ENCODE data around the gene HOOK1. TPM values are rescaled to one million over a fixed set of nuclear protein-coding genes. Genes with fewer than 3 reads are reported as not detected.

The HOOK1 gene
- total RNA-seq, 2 donors from 2014 or later: 14.5 to 18.3 TPM

GRCh38 chr1:59857679-59858354 is 43.1 kb downstream of the HOOK1 start:
- ATAC-seq: no peak
- Mint-ChIP-seq H3K9me3 (peaks cover 0 to 4% of the 10 kb centered on the region in 2 donors), H3K27ac (no peak overlapping the region), H3K36me3 (peaks cover 0 to 12% of the 10 kb centered on the region in 2 donors)
- DNase-seq (ENCODE audit: low spot score in 2 of 2): no peak

GRCh38 chr1:59866462-59866861 is 51.7 kb downstream of the HOOK1 start:
- Mint-ChIP-seq H3K36me3 (peaks cover 0 to 12% of the 10 kb centered on the region in 2 donors), H3K27ac (no peak overlapping the region), H3K9me3 (no peaks in the 10 kb centered on the region)
- ATAC-seq (no peak), DNase-seq (ENCODE audit: low spot score in 2 of 2) (no peak)

GRCh38 chr1:59871746-59872145 is 57.0 kb downstream of the HOOK1 start:
- Mint-ChIP-seq H3K36me3 (peaks cover 0 to 9% of the 10 kb centered on the region in 2 donors), H3K9me3 (no peaks in the 10 kb centered on the region), H3K27ac (no peak overlapping the region)
- DNase-seq (ENCODE audit: low spot score in 2 of 2): no peak
- no peak for ATAC-seq

- DNase-seq (ENCODE audit: low spot score in 2 of 2) (no peak), ATAC-seq (no peak)
- H3K36me3 Mint-ChIP-seq: peaks cover 6 to 7% of the 10 kb centered on the region in 2 donors
- peaks cover 7% of the 10 kb centered on the region in 2 donors for H3K9me3 Mint-ChIP-seq
- H3K27ac Mint-ChIP-seq: no peak overlapping the region
Measured at GRCh38 chr1:59877108-59877682, 62.4 kb downstream of the HOOK1 start.

GRCh38 chr1:59878370-59878769 is 63.6 kb downstream of the HOOK1 start:
- Mint-ChIP-seq H3K9me3 (peaks cover 7% of the 10 kb centered on the region in 2 donors), H3K36me3 (peaks cover 6 to 7% of the 10 kb centered on the region in 2 donors), H3K27ac (no peak overlapping the region)
- DNase-seq (ENCODE audit: low spot score in 2 of 2) (no peak), ATAC-seq (no peak)

- H3K27ac Mint-ChIP-seq: no peak overlapping the region
- DNase-seq (ENCODE audit: low spot score in 2 of 2) (peak in 1 of 2 donors; percentile 35), ATAC-seq (peak; percentile 59 to 68)
- H3K36me3 Mint-ChIP-seq: peaks cover 6 to 7% of the 10 kb centered on the region in 2 donors
- H3K9me3 Mint-ChIP-seq: peaks cover 7% of the 10 kb centered on the region in 2 donors
Measured at GRCh38 chr1:59879574-59879973, 64.8 kb downstream of the HOOK1 start.

- ATAC-seq (no peak), DNase-seq (ENCODE audit: low spot score in 2 of 2) (no peak)
- H3K36me3 Mint-ChIP-seq: peaks cover 6 to 7% of the 10 kb centered on the region in 2 donors
- H3K9me3 Mint-ChIP-seq: peaks cover 7% of the 10 kb centered on the region in 2 donors
- no peak overlapping the region for H3K27ac Mint-ChIP-seq
Measured at GRCh38 chr1:59879996-59880505, 65.3 kb downstream of the HOOK1 start.

GRCh38 chr1:59880735-59881134 is 66.0 kb downstream of the HOOK1 start:
- Mint-ChIP-seq H3K36me3 (peaks cover 6 to 7% of the 10 kb centered on the region in 2 donors), H3K9me3 (peaks cover 7% of the 10 kb centered on the region in 2 donors), H3K27ac (no peak overlapping the region)
- DNase-seq (ENCODE audit: low spot score in 2 of 2) (no peak), ATAC-seq (no peak)

GRCh38 chr1:59885160-59885832 is 70.5 kb downstream of the HOOK1 start:
- no peak for DNase-seq (ENCODE audit: low spot score in 2 of 2)
- no peak for ATAC-seq
- no peak overlapping the region for H3K27ac Mint-ChIP-seq
- peaks cover 14 to 15% of the 10 kb centered on the region in 2 donors for H3K9me3 Mint-ChIP-seq
- H3K36me3 Mint-ChIP-seq: peaks cover 17% of the 10 kb centered on the region in 2 donors

GRCh38 chr1:59892841-59893811 is 78.4 kb downstream of the HOOK1 start:
- H3K9me3 Mint-ChIP-seq: peaks cover 13 to 26% of the 10 kb centered on the region in 2 donors
- H3K36me3 Mint-ChIP-seq: peaks cover 15 to 23% of the 10 kb centered on the region in 2 donors
- no peak for DNase-seq (ENCODE audit: low spot score in 2 of 2)
- peak in 1 of 2 donors; percentile 47 for ATAC-seq
- H3K27ac Mint-ChIP-seq: peak overlapping the region; percentile 11 to 39

GRCh38 chr1:59897165-59897564 is 82.4 kb downstream of the HOOK1 start:
- DNase-seq (ENCODE audit: low spot score in 2 of 2) (no peak), ATAC-seq (no peak)
- Mint-ChIP-seq H3K9me3 (no peaks in the 10 kb centered on the region), H3K27ac (no peak overlapping the region), H3K36me3 (no peaks in the 10 kb centered on the region)

- DNase-seq (ENCODE audit: low spot score in 2 of 2) (no peak), ATAC-seq (no peak)
- Mint-ChIP-seq H3K27ac (no peak overlapping the region), H3K36me3 (no peaks in the 10 kb centered on the region), H3K9me3 (no peaks in the 10 kb centered on the region)
Measured at GRCh38 chr1:59898927-59899326, 84.2 kb downstream of the HOOK1 start.

- no peaks in the 10 kb centered on the region for H3K36me3 Mint-ChIP-seq
Measured at GRCh38 chr1:59900640-59901039, 85.9 kb downstream of the HOOK1 start.

GRCh38 chr1:59901770-59902388 is 87.1 kb downstream of the HOOK1 start:
- DNase-seq (ENCODE audit: low spot score in 2 of 2): no peak
- ATAC-seq: no peak
- Mint-ChIP-seq H3K9me3 (no peaks in the 10 kb centered on the region), H3K36me3 (no peaks in the 10 kb centered on the region), H3K27ac (no peak overlapping the region)

More at GRCh38 chr1:59900640-59901039, 85.9 kb downstream of the HOOK1 start:
- DNase-seq (ENCODE audit: low spot score in 2 of 2) (no peak), ATAC-seq (no peak)
- H3K27ac Mint-ChIP-seq: no peak overlapping the region
- no peaks in the 10 kb centered on the region for H3K9me3 Mint-ChIP-seq

- H3K36me3 Mint-ChIP-seq: no peaks in the 10 kb centered on the region
- DNase-seq (ENCODE audit: low spot score in 2 of 2): peak in 1 of 2 donors; percentile 6
- peak; percentile 31 to 64 for ATAC-seq
Measured at GRCh38 chr1:59903141-59903754, 88.5 kb downstream of the HOOK1 start.

More at GRCh38 chr1:59903141-59903754, 88.5 kb downstream of the HOOK1 start:
- Mint-ChIP-seq H3K9me3 (no peaks in the 10 kb centered on the region), H3K27ac (no peak overlapping the region)
